NT2/D1 (cell line): Measurements from ENCODE around the gene PKNOX2.

Source experiments
- SUZ12 ChIP-seq: IDR thresholded peaks from 2 replicates; pipeline ENCODE4 v1.6.1; 2011; ENCODE audit not compliant: insufficient read length, insufficient read depth; ENCODE audit errors: extremely low read depth
- YY1 ChIP-seq: IDR thresholded peaks from 2 replicates; pipeline ENCODE4 v1.6.1; 2011; ENCODE audit not compliant: insufficient read length, insufficient read depth
- ZNF274 ChIP-seq: IDR thresholded peaks from 2 replicates; pipeline ENCODE4 v1.6.1; 2011; ENCODE audit warnings: mild to moderate bottlenecking, low read depth, low read length

GRCh38 chr11:125241104-125241503 is 76.6 kb downstream of the PKNOX2 start:
- no peak for TF ChIP-seq ZNF274
- TF ChIP-seq YY1, result no peak
- no peak for TF ChIP-seq SUZ12
